ENCODE measurements around the gene FBXL22. TPM values are rescaled to one million over a fixed set of nuclear protein-coding genes. Genes with fewer than 3 reads are reported as not detected.

FBXL22 gene
- total and polyA plus RNA-seq, 8 donors, result 0.28 to 2.1 (median 0.90) TPM

- H3K4me1 ChIP-seq, result peaks cover 0 to 4% (median 2%) of the 10 kb centered on the region in 3 donors
- WGBS, 2 donors, result 31 to 46% methylated on average over 3 of the region's 3 CpGs
- peaks cover 0 to 13% (median 0%) of the 10 kb centered on the region in 3 donors for H3K36me3 ChIP-seq
- no peaks in the 10 kb centered on the region for H3K9me3 ChIP-seq
- TF ChIP-seq CTCF (IDR thresholded peaks at IDR 0.05), result no peak
- FAIRE-seq (no peak), ATAC-seq (no peak), DNase-seq (no peak)
- no peak overlapping the region for H3K27ac ChIP-seq
- H3K27me3 ChIP-seq, result no peaks in the 10 kb centered on the region
- intact Hi-C loops (cut with DNase I), result no loop called here
- no peak overlapping the region for H3K4me3 ChIP-seq
These were observed 33.1 kb upstream of the FBXL22 start for GRCh38 chr15:63564093-63564492.

- intact Hi-C loops (cut with DNase I), result no loop called here
- TF ChIP-seq CTCF (IDR thresholded peaks at IDR 0.05), result no peak
- no peak overlapping the region for H3K4me3 ChIP-seq
- FAIRE-seq (no peak), DNase-seq (no peak), ATAC-seq (no peak)
- H3K9me3 ChIP-seq, result no peaks in the 10 kb centered on the region
- H3K27ac ChIP-seq, result no peak overlapping the region
- WGBS, 2 donors, result 89 to 95% methylated on average over 2 of the region's 2 CpGs
- no peaks in the 10 kb centered on the region for H3K4me1 ChIP-seq
- peaks cover 0 to 23% (median 5%) of the 10 kb centered on the region in 3 donors for H3K36me3 ChIP-seq
- H3K27me3 ChIP-seq, result no peaks in the 10 kb centered on the region
These were observed 31.5 kb upstream of the FBXL22 start for GRCh38 chr15:63565536-63566186.

- Histone ChIP-seq H3K4me1 (no peaks in the 10 kb centered on the region), H3K4me3 (no peak overlapping the region), H3K27me3 (no peaks in the 10 kb centered on the region), H3K27ac (no peak overlapping the region), H3K36me3 (peaks cover 0 to 32% (median 5%) of the 10 kb centered on the region in 3 donors), H3K9me3 (no peaks in the 10 kb centered on the region)
- FAIRE-seq (no peak), DNase-seq (no peak), ATAC-seq (peak in 2 of 4 donors; percentile 26 to 73)
- TF ChIP-seq CTCF (IDR thresholded peaks at IDR 0.05), result no peak
- WGBS, 2 donors, result 44 to 51% methylated on average over 7 of the region's 7 CpGs
- intact Hi-C loops (cut with DNase I), result no loop called here
These were observed 24.3 kb upstream of the FBXL22 start for GRCh38 chr15:63572749-63573464.

GRCh38 chr15:63573533-63573932 lies 23.7 kb upstream of the FBXL22 start:
- Histone ChIP-seq H3K4me3 (no peak overlapping the region), H3K9me3 (no peaks in the 10 kb centered on the region), H3K27ac (no peak overlapping the region), H3K36me3 (peaks cover 0 to 32% (median 5%) of the 10 kb centered on the region in 3 donors), H3K4me1 (no peaks in the 10 kb centered on the region), H3K27me3 (no peaks in the 10 kb centered on the region)
- ATAC-seq (no peak), FAIRE-seq (no peak), DNase-seq (no peak)
- intact Hi-C loops (cut with DNase I), result no loop called here
- no peak for TF ChIP-seq CTCF (IDR thresholded peaks at IDR 0.05)

- DNase-seq (no peak), ATAC-seq (no peak), FAIRE-seq (no peak)
- H3K27ac ChIP-seq, result no peak overlapping the region
- peaks cover 0 to 25% (median 2%) of the 10 kb centered on the region in 3 donors for H3K36me3 ChIP-seq
- H3K4me1 ChIP-seq, result no peaks in the 10 kb centered on the region
- WGBS, 2 donors, result 59 to 68% methylated on average over 1 of the region's 1 CpG
- no peaks in the 10 kb centered on the region for H3K9me3 ChIP-seq
- intact Hi-C loops (cut with DNase I), result no loop called here
- H3K27me3 ChIP-seq, result no peaks in the 10 kb centered on the region
- TF ChIP-seq CTCF (IDR thresholded peaks at IDR 0.05), result no peak
- no peak overlapping the region for H3K4me3 ChIP-seq
These were observed 21.9 kb upstream of the FBXL22 start for GRCh38 chr15:63575312-63575711.
